Measurements from ENCODE around the gene MAP3K13. TPM values are rescaled to one million over a fixed set of nuclear protein-coding genes. Genes with fewer than 3 reads are reported as not detected.

Gene MAP3K13
- total and polyA plus RNA-seq, 2 of the 13 experiments (the other 11 are each of a cell fraction or from before 2014, with no cell fraction given) = 24.2 to 26.5 TPM

DNA sequence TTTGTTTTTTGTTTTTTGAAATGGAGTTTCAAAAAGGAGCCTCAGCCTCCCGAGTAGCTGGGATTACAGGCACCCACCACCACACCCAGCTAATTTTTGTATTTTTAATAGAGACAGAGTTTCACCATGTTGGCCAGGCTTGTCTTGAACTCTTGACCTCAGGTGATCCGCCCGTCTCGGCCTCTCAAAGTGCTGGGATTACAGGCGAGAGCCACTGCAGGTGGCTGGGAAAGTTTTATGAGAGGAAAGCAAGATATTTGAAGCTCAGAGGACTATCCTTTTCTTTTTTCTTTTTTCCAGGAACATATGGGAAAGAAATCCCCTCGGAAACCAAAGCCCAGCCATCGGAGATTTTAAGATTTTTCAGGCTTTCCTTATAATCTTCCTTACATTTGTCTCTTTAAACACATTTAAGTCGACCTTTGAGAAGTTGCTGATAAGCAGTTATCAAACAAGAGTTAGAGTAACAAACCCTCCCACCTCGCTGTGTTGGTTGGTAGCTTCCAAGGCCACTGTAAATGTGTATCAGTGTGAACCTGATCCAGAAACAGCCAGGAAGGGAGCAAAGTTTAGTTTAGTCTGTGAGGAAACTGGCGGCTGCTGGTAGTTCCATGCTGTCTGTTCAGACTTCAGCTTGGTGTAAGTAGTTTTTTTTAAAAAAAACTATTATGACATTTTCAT lies 34.5 kb upstream of the MAP3K13 start (continued):
- no peak for TF ChIP-seq STAT5B (CRISPR knock-in tag; IDR thresholded peaks at IDR 0.05)
- TF ChIP-seq, protein P1, sequence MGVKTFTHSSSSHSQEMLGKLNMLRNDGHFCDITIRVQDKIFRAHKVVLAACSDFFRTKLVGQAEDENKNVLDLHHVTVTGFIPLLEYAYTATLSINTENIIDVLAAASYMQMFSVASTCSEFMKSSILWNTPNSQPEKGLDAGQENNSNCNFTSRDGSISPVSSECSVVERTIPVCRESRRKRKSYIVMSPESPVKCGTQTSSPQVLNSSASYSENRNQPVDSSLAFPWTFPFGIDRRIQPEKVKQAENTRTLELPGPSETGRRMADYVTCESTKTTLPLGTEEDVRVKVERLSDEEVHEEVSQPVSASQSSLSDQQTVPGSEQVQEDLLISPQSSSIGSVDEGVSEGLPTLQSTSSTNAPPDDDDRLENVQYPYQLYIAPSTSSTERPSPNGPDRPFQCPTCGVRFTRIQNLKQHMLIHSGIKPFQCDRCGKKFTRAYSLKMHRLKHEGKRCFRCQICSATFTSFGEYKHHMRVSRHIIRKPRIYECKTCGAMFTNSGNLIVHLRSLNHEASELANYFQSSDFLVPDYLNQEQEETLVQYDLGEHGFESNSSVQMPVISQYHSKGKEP (CRISPR knock-in tag; IDR thresholded peaks at IDR 0.05) = no peak
- no peak for TF ChIP-seq ZFYVE20 (CRISPR knock-in tag; IDR thresholded peaks at IDR 0.05; ENCODE audit: borderline replicate concordance, low read depth)
- TF ChIP-seq, protein P2, sequence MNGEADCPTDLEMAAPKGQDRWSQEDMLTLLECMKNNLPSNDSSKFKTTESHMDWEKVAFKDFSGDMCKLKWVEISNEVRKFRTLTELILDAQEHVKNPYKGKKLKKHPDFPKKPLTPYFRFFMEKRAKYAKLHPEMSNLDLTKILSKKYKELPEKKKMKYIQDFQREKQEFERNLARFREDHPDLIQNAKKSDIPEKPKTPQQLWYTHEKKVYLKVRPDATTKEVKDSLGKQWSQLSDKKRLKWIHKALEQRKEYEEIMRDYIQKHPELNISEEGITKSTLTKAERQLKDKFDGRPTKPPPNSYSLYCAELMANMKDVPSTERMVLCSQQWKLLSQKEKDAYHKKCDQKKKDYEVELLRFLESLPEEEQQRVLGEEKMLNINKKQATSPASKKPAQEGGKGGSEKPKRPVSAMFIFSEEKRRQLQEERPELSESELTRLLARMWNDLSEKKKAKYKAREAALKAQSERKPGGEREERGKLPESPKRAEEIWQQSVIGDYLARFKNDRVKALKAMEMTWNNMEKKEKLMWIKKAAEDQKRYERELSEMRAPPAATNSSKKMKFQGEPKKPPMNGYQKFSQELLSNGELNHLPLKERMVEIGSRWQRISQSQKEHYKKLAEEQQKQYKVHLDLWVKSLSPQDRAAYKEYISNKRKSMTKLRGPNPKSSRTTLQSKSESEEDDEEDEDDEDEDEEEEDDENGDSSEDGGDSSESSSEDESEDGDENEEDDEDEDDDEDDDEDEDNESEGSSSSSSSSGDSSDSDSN (CRISPR knock-in tag; IDR thresholded peaks at IDR 0.05) = no peak
- TF ChIP-seq ZNF782 (CRISPR knock-in tag; IDR thresholded peaks at IDR 0.05; ENCODE audit: borderline replicate concordance) = no peak
- no peak for TF ChIP-seq ZNF343 (CRISPR knock-in tag; IDR thresholded peaks at IDR 0.05)
- peak in 1 of 2 experiments; percentile 67; a peak in 2 of 4 replicates for TF ChIP-seq KLF16 (CRISPR knock-in tag; IDR thresholded peaks at IDR 0.05)
- peak; percentile 65; the same call in 1 of the 2 replicates for TF ChIP-seq SOX5 (CRISPR knock-in tag; IDR thresholded peaks at IDR 0.05; ENCODE audit: borderline replicate concordance)
- no peak for TF ChIP-seq POLR2AphosphoS2 (IDR thresholded peaks at IDR 0.05; ENCODE audit: low read depth, low read length)
- TF ChIP-seq, protein P3, sequence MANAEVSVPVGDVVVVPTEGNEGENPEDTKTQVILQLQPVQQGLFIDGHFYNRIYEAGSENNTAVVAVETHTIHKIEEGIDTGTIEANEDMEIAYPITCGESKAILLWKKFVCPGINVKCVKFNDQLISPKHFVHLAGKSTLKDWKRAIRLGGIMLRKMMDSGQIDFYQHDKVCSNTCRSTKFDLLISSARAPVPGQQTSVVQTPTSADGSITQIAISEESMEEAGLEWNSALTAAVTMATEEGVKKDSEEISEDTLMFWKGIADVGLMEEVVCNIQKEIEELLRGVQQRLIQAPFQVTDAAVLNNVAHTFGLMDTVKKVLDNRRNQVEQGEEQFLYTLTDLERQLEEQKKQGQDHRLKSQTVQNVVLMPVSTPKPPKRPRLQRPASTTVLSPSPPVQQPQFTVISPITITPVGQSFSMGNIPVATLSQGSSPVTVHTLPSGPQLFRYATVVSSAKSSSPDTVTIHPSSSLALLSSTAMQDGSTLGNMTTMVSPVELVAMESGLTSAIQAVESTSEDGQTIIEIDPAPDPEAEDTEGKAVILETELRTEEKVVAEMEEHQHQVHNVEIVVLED (CRISPR knock-in tag; IDR thresholded peaks at IDR 0.05; ENCODE audit: borderline replicate concordance) = no peak
- no peak for TF ChIP-seq ZNF766 (CRISPR knock-in tag; IDR thresholded peaks at IDR 0.05; ENCODE audit: borderline replicate concordance)
- no peak for TF ChIP-seq NR0B2 (CRISPR knock-in tag; IDR thresholded peaks at IDR 0.05)
- no peak for TF ChIP-seq HNRNPH1 (optimal IDR thresholded peaks at IDR 0.05; ENCODE audit: low read depth, low read length)
- TF ChIP-seq ZNF552 (CRISPR knock-in tag; IDR thresholded peaks at IDR 0.05; ENCODE audit: borderline replicate concordance) = no peak
- TF ChIP-seq NFE2L1 (CRISPR knock-in tag; IDR thresholded peaks at IDR 0.05; ENCODE audit: borderline replicate concordance) = no peak
- no peak for TF ChIP-seq ZNF619 (CRISPR knock-in tag; IDR thresholded peaks at IDR 0.05)
- peak; percentile 68; the same call in 1 of the 2 replicates for TF ChIP-seq NFIC (IDR thresholded peaks at IDR 0.05; ENCODE audit: low read length)
- no peak for TF ChIP-seq ZNF569 (CRISPR knock-in tag; IDR thresholded peaks at IDR 0.05; ENCODE audit: borderline replicate concordance)
- no peak for TF ChIP-seq TAF15 (IDR thresholded peaks at IDR 0.05; ENCODE audit: low read depth, low read length, poor library complexity, severe bottlenecking)
- TF ChIP-seq NR2F6 (IDR thresholded peaks at IDR 0.05) = peak; percentile 19; the same call in 1 of the 2 replicates
- TF ChIP-seq NR2F6 (CRISPR knock-in tag; IDR thresholded peaks at IDR 0.05) = peak; percentile 46; the same call in 1 of the 2 replicates
- no peak for TF ChIP-seq NCOA1 (CRISPR knock-in tag; IDR thresholded peaks at IDR 0.05)
- no peak for TF ChIP-seq TCF12 (IDR thresholded peaks at IDR 0.05)
- TF ChIP-seq TCF12 (CRISPR knock-in tag; IDR thresholded peaks at IDR 0.05) = no peak
- no peak for TF ChIP-seq TEAD2 (CRISPR knock-in tag; IDR thresholded peaks at IDR 0.05)

All from HepG2 (cell line).